Left forelimb (tissue), 1 donor: ENCODE results near the gene ZSWIM6.

ENCODE experiments used
- DNase-seq: peaks from one replicate; pipeline ENCODE4 v3.0.0-alpha.2; 2018; ENCODE audit warnings: low spot score

ZSWIM6 gene

GRCh38 chr5:61447780-61448495, 115.9 kb downstream of the ZSWIM6 start:
- DNase-seq, result no peak

DNA sequence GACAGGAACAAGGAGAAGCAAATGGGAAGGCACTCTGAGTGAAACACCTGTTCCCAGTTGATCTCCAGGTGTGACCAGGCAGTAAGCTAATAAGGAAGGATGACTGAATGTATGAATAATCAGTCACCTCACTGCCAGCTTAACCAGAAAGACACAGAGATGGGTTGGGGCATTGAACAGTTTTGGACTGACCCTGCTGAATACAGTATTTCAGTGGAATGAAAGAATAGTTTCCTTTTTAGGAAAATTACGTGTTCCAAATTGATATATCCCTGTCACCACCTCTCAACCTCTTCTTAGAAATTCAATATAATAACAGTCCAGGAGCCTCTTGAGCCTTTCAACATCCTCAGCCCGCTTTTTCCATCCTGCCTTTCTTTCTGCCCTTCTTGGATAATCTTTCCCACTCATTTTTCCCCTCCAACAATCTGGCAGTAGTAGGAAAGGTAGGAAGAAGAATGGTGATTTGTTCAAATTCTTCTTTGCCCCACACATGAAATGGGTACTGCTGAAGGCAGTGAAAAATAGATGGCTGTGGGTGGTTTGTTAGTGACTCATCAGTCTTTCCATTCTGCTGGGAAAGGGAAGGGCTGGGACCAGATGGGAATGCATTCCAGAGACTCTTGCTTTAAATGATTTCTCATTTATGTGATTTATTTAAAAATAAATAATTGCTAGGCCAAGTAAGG, 117.9 kb downstream of the ZSWIM6 start:
- DNase-seq, result no peak

GRCh38 chr5:61450493-61451279, 118.6 kb downstream of the ZSWIM6 start:
- DNase-seq, result no peak

- DNase-seq, result no peak
These were observed 123.3 kb downstream of the ZSWIM6 start for GRCh38 chr5:61455179-61456006.

- no peak for DNase-seq
These were observed 128.4 kb downstream of the ZSWIM6 start for GRCh38 chr5:61460471-61460870.

GRCh38 chr5:61461417-61461816, 129.4 kb downstream of the ZSWIM6 start:
- DNase-seq, result no peak

DNA sequence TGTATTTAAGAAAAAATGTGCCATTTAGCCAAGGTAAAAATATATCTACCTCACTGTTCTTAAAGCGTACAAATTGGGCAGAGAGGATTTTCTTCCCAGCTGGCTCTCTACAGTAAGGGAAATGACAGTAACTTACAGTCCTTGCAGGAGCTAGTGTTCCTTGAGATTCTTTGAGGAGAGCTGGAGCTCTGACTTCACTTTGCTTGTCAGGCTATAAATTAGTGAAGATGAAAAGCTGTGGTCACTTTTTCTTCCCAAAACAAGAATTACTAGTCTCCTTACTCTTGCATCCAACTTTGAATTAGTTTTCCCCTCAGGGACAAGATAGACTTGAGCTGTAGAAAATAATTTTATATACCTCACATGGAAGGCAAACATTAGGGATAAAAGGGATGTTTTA, 129.9 kb downstream of the ZSWIM6 start:
- no peak for DNase-seq

- DNase-seq, result no peak
These were observed 131.5 kb downstream of the ZSWIM6 start for GRCh38 chr5:61463596-61463995.

GRCh38 chr5:61464512-61464911, 132.5 kb downstream of the ZSWIM6 start:
- no peak for DNase-seq

DNA sequence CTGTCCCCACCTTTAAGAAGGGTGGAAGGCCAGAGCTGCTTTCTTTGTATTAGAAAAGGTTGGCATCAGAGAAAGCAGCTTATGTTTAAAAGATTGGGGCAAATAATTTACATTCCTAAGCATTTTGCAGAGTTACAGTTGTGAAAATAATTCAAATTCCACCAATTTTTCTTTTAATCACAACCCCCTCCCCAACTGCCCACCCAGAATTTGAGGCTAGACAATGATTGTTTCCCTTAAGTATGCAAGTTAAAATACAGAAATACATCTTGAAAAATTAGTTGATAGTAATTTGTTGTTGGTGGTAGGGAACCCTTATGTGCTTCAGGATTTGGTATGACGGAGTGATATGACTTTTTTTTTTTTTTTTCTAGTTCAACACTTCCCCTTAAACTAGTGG, 133.0 kb downstream of the ZSWIM6 start:
- DNase-seq, result no peak

DNA sequence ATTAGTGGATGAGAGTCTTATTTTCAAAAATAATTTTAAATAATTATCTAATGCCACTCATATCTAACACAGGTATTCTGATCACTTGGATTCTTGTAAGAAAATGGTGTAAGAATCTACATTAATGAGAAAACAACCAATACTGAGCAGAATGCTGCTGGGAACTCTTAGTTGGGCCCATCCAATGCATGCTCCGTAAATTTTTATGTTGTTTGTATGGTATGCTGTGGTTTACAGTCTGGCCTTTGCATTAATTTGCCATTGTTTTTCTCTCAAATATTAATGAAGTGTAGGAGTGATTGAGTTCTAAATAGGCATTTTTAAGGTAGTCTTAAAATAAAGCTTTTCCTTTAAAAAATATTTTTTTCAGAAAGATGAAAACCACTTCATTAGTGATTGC, 133.4 kb downstream of the ZSWIM6 start:
- DNase-seq, result no peak

DNA sequence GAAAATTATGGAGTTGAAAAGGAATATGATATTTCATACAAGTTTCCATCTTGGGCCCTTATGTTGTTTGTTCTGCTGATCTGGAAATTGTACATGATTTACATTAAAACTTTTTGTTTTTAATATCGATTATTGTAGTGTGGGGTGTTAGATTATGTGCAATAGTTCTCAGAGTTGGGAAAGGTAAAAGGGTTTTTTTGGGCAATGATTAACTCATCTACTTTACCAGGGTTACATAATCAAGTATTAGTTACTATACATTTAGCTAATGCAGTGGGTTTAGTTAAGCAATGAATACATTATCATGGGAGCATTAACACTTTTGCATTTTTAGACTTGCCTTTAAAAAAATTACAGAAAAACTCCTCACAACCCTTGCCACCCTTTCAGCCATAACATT, 134.0 kb downstream of the ZSWIM6 start:
- DNase-seq, result no peak

DNA sequence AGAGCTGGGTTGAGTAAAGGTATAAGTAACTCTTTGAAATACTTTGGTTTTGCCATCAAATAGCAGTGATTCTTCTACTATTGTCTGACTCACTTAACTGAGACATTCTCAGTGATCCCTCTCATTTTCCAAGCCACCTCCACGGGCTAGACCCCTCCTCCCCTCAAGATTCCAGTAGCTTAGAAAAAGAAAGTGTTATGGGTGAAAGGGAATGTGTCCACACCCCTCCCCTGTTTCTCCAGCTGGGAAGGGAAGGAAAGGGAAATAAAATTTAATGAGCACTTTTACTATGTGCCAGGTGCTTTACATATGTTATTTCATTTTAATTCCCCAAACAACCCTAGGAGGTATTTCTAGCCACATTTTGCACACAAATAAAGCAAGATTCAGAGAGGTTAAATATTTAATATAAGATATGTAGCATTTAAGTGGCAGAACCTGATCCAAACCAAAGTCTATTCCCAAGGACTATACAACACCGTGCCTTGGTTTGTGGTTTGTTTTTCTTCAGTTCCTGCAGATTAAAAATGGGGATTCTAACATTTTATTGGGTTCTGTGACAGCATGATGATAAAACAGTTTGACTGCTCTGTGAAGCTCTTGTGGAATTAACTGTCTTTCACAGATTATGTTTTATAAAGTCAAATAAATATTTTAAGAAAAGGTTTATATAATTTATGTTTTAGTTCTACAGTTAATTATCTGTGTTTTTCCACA, 135.9 kb downstream of the ZSWIM6 start:
- DNase-seq, result no peak

DNA sequence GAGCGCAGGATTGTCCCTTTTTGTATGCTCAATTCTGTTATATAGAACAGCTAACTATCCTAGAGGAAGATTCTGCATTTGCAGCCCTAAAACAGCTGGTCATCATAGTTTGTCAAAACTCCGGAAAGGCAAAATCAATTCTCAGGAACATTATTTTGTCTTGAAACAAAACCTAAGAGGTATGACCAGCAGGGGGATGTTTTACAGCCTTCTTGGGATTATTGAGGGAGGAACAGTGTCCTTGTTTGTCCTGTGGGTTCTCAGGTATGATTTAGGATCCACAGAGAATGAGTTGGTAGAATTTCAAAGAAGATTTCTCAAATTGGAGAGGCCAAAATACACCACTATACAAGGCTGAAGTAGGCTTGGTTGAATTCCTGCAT, 136.4 kb downstream of the ZSWIM6 start:
- DNase-seq, result no peak

- DNase-seq, result no peak
These were observed 139.3 kb downstream of the ZSWIM6 start for GRCh38 chr5:61471352-61471751.

GRCh38 chr5:61472172-61472958, 140.3 kb downstream of the ZSWIM6 start:
- DNase-seq, result no peak

GRCh38 chr5:61474746-61475145, 142.7 kb downstream of the ZSWIM6 start:
- DNase-seq, result no peak

GRCh38 chr5:61477788-61478187, 145.7 kb downstream of the ZSWIM6 start:
- no peak for DNase-seq

- DNase-seq, result no peak
These were observed 148.0 kb downstream of the ZSWIM6 start for GRCh38 chr5:61479850-61480614.

GRCh38 chr5:61482980-61483379, 150.9 kb downstream of the ZSWIM6 start:
- no peak for DNase-seq
